ENCODE measurements around the gene PHETA1. TPM values are rescaled to one million over a fixed set of nuclear protein-coding genes. Genes with fewer than 3 reads are reported as not detected.
"Not testable (repeated sequence)": the region's sequence is repeated elsewhere in the genome, so short reads cannot be mapped to it uniquely, and the experiment has no call there.

Gene PHETA1
- total RNA-seq, 1 donor from 2014 or later = 12.9 TPM

- peaks cover 0 to 11% of the 10 kb centered on the region in 2 donors for H3K9me3 ChIP-seq
- H3K4me3 ChIP-seq = no peak overlapping the region
- no peaks in the 10 kb centered on the region for H3K27me3 ChIP-seq
- TF ChIP-seq, protein P1, sequence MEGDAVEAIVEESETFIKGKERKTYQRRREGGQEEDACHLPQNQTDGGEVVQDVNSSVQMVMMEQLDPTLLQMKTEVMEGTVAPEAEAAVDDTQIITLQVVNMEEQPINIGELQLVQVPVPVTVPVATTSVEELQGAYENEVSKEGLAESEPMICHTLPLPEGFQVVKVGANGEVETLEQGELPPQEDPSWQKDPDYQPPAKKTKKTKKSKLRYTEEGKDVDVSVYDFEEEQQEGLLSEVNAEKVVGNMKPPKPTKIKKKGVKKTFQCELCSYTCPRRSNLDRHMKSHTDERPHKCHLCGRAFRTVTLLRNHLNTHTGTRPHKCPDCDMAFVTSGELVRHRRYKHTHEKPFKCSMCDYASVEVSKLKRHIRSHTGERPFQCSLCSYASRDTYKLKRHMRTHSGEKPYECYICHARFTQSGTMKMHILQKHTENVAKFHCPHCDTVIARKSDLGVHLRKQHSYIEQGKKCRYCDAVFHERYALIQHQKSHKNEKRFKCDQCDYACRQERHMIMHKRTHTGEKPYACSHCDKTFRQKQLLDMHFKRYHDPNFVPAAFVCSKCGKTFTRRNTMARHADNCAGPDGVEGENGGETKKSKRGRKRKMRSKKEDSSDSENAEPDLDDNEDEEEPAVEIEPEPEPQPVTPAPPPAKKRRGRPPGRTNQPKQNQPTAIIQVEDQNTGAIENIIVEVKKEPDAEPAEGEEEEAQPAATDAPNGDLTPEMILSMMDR (IDR thresholded peaks at IDR 0.05) = no peak
- H3K4me1 ChIP-seq = no peaks in the 10 kb centered on the region
- no peaks in the 10 kb centered on the region for H3K36me3 ChIP-seq
- no peak for DNase-seq (ENCODE audit: low spot score in 2 of 2)
- no peak overlapping the region for H3K27ac ChIP-seq
- intact Hi-C loops (cut with DNase I) = no loop called here
Observed at GRCh38 chr12:111347891-111348644, 20.8 kb downstream of the PHETA1 start.

DNA sequence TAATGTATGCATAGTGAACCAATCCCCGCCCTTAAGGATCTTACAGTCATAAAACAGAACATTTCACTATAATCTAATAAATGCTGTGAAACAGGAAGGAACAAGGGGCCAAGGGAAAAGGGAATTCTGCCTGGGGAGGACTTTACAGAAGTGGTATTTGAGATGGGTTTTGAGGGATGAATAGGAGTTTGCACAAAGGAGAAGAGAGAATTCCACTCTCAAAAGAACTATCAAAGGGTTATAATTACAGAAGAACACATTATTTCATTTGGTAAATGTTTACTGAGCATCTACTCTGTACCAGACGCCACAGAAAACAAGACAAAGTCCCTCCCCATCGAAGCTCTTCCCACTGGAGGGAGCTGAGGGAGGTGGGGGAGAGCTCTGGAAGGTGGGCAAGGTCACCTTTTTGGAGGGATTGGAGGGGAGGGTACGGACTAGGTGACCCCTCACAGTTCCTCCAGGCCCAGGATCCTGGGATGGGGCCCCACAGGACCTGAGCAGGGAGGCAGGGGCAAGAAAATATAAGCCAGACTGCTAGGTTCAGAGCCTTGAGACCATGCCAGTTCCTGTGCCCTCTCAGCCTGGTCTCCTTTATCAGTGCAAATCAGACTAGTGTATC is 24.5 kb downstream of the PHETA1 start:
- no peaks in the 10 kb centered on the region for H3K4me1 ChIP-seq
- no peak overlapping the region for H3K4me3 ChIP-seq
- no peaks in the 10 kb centered on the region for H3K36me3 ChIP-seq
- no peaks in the 10 kb centered on the region for H3K27me3 ChIP-seq
- intact Hi-C loops (cut with DNase I) = no loop called here
- DNase-seq (ENCODE audit: low spot score in 2 of 2) = no peak
- H3K9me3 ChIP-seq = peaks cover 0 to 11% of the 10 kb centered on the region in 2 donors
- TF ChIP-seq, protein P1 (IDR thresholded peaks at IDR 0.05) = no peak
- H3K27ac ChIP-seq = no peak overlapping the region

DNA sequence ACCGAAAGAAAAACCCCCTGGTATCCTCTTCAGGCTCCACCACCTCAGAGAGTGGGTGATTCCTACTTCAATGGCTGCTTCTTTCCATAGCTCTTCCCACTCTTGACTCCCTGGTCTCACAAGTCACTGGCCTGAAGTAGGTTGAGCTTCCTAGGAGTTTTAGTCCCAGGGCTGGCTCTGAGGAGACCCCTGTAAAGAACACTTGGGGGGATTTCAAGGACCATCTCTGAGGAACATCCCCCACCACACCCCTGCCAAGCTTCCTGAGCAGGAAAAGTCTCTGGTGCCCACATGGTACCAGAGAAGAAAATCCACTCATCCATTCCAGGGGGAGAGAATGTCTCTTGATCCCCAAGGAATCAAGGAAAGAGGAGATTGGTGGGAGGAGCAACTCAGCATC is 25.7 kb downstream of the PHETA1 start:
- no peaks in the 10 kb centered on the region for H3K36me3 ChIP-seq
- intact Hi-C loops (cut with DNase I) = no loop called here
- peaks cover 0 to 7% of the 10 kb centered on the region in 2 donors for H3K9me3 ChIP-seq
- no peaks in the 10 kb centered on the region for H3K4me1 ChIP-seq
- no peaks in the 10 kb centered on the region for H3K27me3 ChIP-seq
- TF ChIP-seq, protein P1 (IDR thresholded peaks at IDR 0.05) = no peak
- no peak overlapping the region for H3K4me3 ChIP-seq
- DNase-seq (ENCODE audit: low spot score in 2 of 2) = no peak
- H3K27ac ChIP-seq = no peak overlapping the region

GRCh38 chr12:111342376-111342775 is 26.5 kb downstream of the PHETA1 start:
- Histone ChIP-seq H3K36me3 (no peaks in the 10 kb centered on the region), H3K4me3 (no peak overlapping the region), H3K9me3 (no peaks in the 10 kb centered on the region), H3K4me1 (no peaks in the 10 kb centered on the region), H3K27me3 (no peaks in the 10 kb centered on the region), H3K27ac (no peak overlapping the region)
- TF ChIP-seq, protein P1 (IDR thresholded peaks at IDR 0.05) = no peak
- intact Hi-C loops (cut with DNase I) = no loop called here
- DNase-seq (ENCODE audit: low spot score in 2 of 2) = no peak

- Histone ChIP-seq H3K4me3 (no peak overlapping the region), H3K4me1 (no peaks in the 10 kb centered on the region), H3K36me3 (no peaks in the 10 kb centered on the region), H3K27me3 (no peaks in the 10 kb centered on the region), H3K27ac (no peak overlapping the region), H3K9me3 (no peaks in the 10 kb centered on the region)
- DNase-seq (ENCODE audit: low spot score in 2 of 2) = no peak
- intact Hi-C loops (cut with DNase I) = no loop called here
- TF ChIP-seq, protein P1 (IDR thresholded peaks at IDR 0.05) = no peak
Observed at GRCh38 chr12:111341426-111342065, 27.3 kb downstream of the PHETA1 start.

DNA sequence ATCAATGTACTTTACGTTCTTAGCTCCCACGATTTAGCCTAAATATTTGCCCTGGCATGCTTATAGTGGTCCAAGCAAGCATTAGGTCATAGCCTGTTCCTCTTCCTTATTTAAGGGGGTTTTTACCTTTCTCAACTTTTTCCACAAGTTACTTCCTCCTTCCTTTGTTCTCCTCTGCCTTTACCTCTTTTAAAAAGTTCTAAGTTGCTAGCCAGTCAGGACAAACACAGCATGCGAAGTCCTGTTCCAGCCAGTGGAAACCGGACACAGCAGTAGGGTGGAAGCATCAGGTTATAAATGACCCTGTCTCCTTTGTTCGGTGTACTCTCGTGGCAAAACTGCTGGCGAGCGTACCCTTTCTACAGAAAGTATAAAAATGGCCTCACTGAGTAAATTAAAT is 28.2 kb downstream of the PHETA1 start:
- H3K9me3 ChIP-seq; H3K36me3 ChIP-seq; H3K4me1 ChIP-seq; intact Hi-C loops (cut with DNase I); H3K4me3 ChIP-seq; H3K27ac ChIP-seq; DNase-seq (ENCODE audit: low spot score in 2 of 2); H3K27me3 ChIP-seq: not testable (repeated sequence)

All from ascending aorta (tissue), 2 donors.